GF-D8 (cell line): Measurements from ENCODE around the gene CYB561.

Experiments
- DNase-seq: peaks from one replicate; lab custom pipeline; 2025; lab: John Stamatoyannopoulos, UW

Gene CYB561

GRCh38 chr17:63407741-63408330 is 38.3 kb downstream of the CYB561 start:
- no peak for DNase-seq

- peak; percentile 41 for DNase-seq
These were observed 39.3 kb downstream of the CYB561 start for GRCh38 chr17:63406689-63407330.

GRCh38 chr17:63405741-63406261 is 40.3 kb downstream of the CYB561 start:
- peak; percentile 41 for DNase-seq

- DNase-seq: no peak
These were observed 41.1 kb downstream of the CYB561 start for GRCh38 chr17:63405020-63405419.

GRCh38 chr17:63402431-63403212 is 43.5 kb downstream of the CYB561 start:
- DNase-seq: no peak

GRCh38 chr17:63399856-63400255 is 46.2 kb downstream of the CYB561 start:
- DNase-seq: no peak

- DNase-seq: no peak
These were observed 46.8 kb downstream of the CYB561 start for GRCh38 chr17:63399316-63399715.

- no peak for DNase-seq
These were observed 47.4 kb downstream of the CYB561 start for GRCh38 chr17:63398680-63399079.

GRCh38 chr17:63395075-63395805 is 50.9 kb downstream of the CYB561 start:
- DNase-seq: no peak

GRCh38 chr17:63390090-63390489 is 56.0 kb downstream of the CYB561 start:
- no peak for DNase-seq

- no peak for DNase-seq
These were observed 58.3 kb downstream of the CYB561 start for GRCh38 chr17:63387656-63388340.

GRCh38 chr17:63382826-63383225 is 63.3 kb downstream of the CYB561 start:
- no peak for DNase-seq
